ENCODE results near the gene ABLIM2. TPM values are rescaled to one million over a fixed set of nuclear protein-coding genes. Genes with fewer than 3 reads are reported as not detected.

Gene ABLIM2
- total RNA-seq, 1 donor from 2014 or later: 18.4 TPM

GRCh38 chr4:8192748-8193738 is 34.4 kb upstream of the ABLIM2 start:
- DNase-seq: no peak

- DNase-seq: no peak
Measured at GRCh38 chr4:8191136-8191747, 32.6 kb upstream of the ABLIM2 start.

- DNase-seq: no peak
Measured at GRCh38 chr4:8189551-8190466, 31.2 kb upstream of the ABLIM2 start.

GRCh38 chr4:8188743-8189550 is 30.3 kb upstream of the ABLIM2 start:
- peak; percentile 60 for DNase-seq

- no peak for DNase-seq
Measured at GRCh38 chr4:8188085-8188484, 29.5 kb upstream of the ABLIM2 start.

GRCh38 chr4:8185930-8186329 is 27.3 kb upstream of the ABLIM2 start:
- DNase-seq: no peak

GRCh38 chr4:8185295-8185694 is 26.7 kb upstream of the ABLIM2 start:
- DNase-seq: no peak

GRCh38 chr4:8184061-8184460 is 25.4 kb upstream of the ABLIM2 start:
- no peak for DNase-seq

- DNase-seq: no peak
Measured at GRCh38 chr4:8182858-8183725, 24.5 kb upstream of the ABLIM2 start.

GRCh38 chr4:8182294-8182693 is 23.7 kb upstream of the ABLIM2 start:
- DNase-seq: no peak

- DNase-seq: no peak
Measured at GRCh38 chr4:8181844-8182243, 23.2 kb upstream of the ABLIM2 start.

- no peak for DNase-seq
Measured at GRCh38 chr4:8181119-8181518, 22.5 kb upstream of the ABLIM2 start.

GRCh38 chr4:8180310-8181093 is 21.9 kb upstream of the ABLIM2 start:
- no peak for DNase-seq

- DNase-seq: no peak
Measured at GRCh38 chr4:8179771-8180170, 21.2 kb upstream of the ABLIM2 start.

- no peak for DNase-seq
Measured at GRCh38 chr4:8179074-8179473, 20.5 kb upstream of the ABLIM2 start.

- no peak for DNase-seq
Measured at GRCh38 chr4:8177956-8178355, 19.3 kb upstream of the ABLIM2 start.

- DNase-seq: no peak
Measured at GRCh38 chr4:8177552-8177951, 18.9 kb upstream of the ABLIM2 start.

- DNase-seq: no peak
Measured at GRCh38 chr4:8176547-8177399, 18.2 kb upstream of the ABLIM2 start.

- DNase-seq: no peak
Measured at GRCh38 chr4:8175686-8176085, 17.1 kb upstream of the ABLIM2 start.
